Endothelial cell of umbilical vein (primary cell): ENCODE results near the gene LDLRAD4. TPM values are rescaled to one million over a fixed set of nuclear protein-coding genes. Genes with fewer than 3 reads are reported as not detected.

Source experiments
- BruUV-seq: library from RNA; stranded (reverse); fragments of 400-500 nt; replicated peaks from 2 replicates; lab custom pipeline; 2021; lab: Mats Ljungman, UMichigan
- CTCF ChIA-PET: fragments of 300-600, 350-600 bp; sonication (Branson Sonifier 250); formaldehyde crosslinking; loops from one replicate; lab custom pipeline; 2021; ENCODE audit warnings: antibody characterized with exemption, inconsistent platforms; lab: Charles Lee
- POLR2A ChIA-PET: fragments of 300-600, 350-600 bp; sonication (Branson Sonifier 250); formaldehyde crosslinking; loops from one replicate; lab custom pipeline; 2021; ENCODE audit warnings: antibody characterized with exemption, inconsistent platforms; lab: Charles Lee
- DNase-seq: peaks from one replicate; pipeline ENCODE4 v3.0.0-alpha.2; 2011; ENCODE audit warnings: low read depth, low spot score
- FAIRE-seq: peaks from 2 replicates; lab custom pipeline; 2011; peaks lifted over from hg19 to GRCh38; lab: Jason Lieb, UNC
- H2AFZ ChIP-seq: 2 replicates; pipeline ENCODE4 v1.6.0; 2012; ENCODE audit warnings: low read depth, low read length, control low read depth, inconsistent platforms
- H3K27ac ChIP-seq: 2 replicates; pipeline ENCODE4 v1.5.1; 2011; ENCODE audit warnings: low read depth, mild to moderate bottlenecking, control low read depth, low read length, moderate library complexity; ENCODE audit not compliant: insufficient read depth
- H3K27me3 ChIP-seq, 2 experiments: 2 replicates each; pipeline versions ENCODE4 v1.6.0 to v1.6.1; 2011; ENCODE audit warnings: low read length in 2 of 2, mixed read lengths in 1 of 2; ENCODE audit not compliant: control insufficient read depth in 2 of 2, insufficient read depth in 2 of 2
- H3K36me3 ChIP-seq, 2 experiments: 2 replicates in 1 of 2; 3 replicates in 1 of 2; pipeline ENCODE4 v1.5.1; 2011; ENCODE audit warnings: low read length in 2 of 2, mild to moderate bottlenecking in 1 of 2, moderate library complexity in 1 of 2; ENCODE audit not compliant: control insufficient read depth in 2 of 2, insufficient read depth in 2 of 2; ENCODE audit errors: extremely low read depth in 1 of 2
- H3K4me1 ChIP-seq: 3 replicates; pipeline ENCODE4 v1.5.1; 2011; ENCODE audit warnings: mild to moderate bottlenecking, low read length; ENCODE audit not compliant: control insufficient read depth, insufficient read depth; ENCODE audit errors: extremely low read depth
- H3K4me2 ChIP-seq: 2 replicates; pipeline ENCODE4 v1.6.1; 2011; ENCODE audit warnings: low read length, control low read depth, mixed read lengths; ENCODE audit not compliant: insufficient read depth
- H3K4me3 ChIP-seq, 3 experiments: fragments of 200-600 bp in 1 of 3; sonication (generic), shearing (Covaris generic) in 1 of 3; replicated peaks in 1 of 3; 2 replicates each; pipeline ENCODE4 v1.5.1; 2011 to 2016; ENCODE audit warnings: control low read depth in 3 of 3, low read length in 3 of 3, mild to moderate bottlenecking in 2 of 3, inconsistent platforms in 1 of 3, low read depth in 1 of 3, moderate library complexity in 1 of 3; ENCODE audit not compliant: insufficient read depth in 1 of 3
- H3K79me2 ChIP-seq: 2 replicates; pipeline ENCODE4 v1.6.0; 2012; ENCODE audit warnings: low read length, inconsistent platforms; ENCODE audit not compliant: control insufficient read depth, insufficient read depth
- H3K9ac ChIP-seq: replicated peaks from 2 replicates; pipeline ENCODE3; 2011; ENCODE audit warnings: low read length, control low read depth; ENCODE audit not compliant: insufficient read depth; ENCODE audit errors: extremely low read depth
- H3K9me1 ChIP-seq: replicated peaks from 3 replicates; pipeline ENCODE4 v1.6.0; 2011; ENCODE audit warnings: mild to moderate bottlenecking, low read length; ENCODE audit not compliant: control insufficient read depth, insufficient read depth; ENCODE audit errors: extremely low read depth
- H3K9me3 ChIP-seq: replicated peaks from 2 replicates; pipeline ENCODE4 v1.5.1; 2012; ENCODE audit warnings: low read length, inconsistent platforms; ENCODE audit not compliant: control insufficient read depth, insufficient read depth
- H4K20me1 ChIP-seq: replicated peaks from 2 replicates; pipeline ENCODE3; 2011; ENCODE audit warnings: mild to moderate bottlenecking, low read length; ENCODE audit not compliant: control insufficient read depth, insufficient read depth; ENCODE audit errors: extremely low read depth
- FOS ChIP-seq: IDR thresholded peaks from 2 replicates; pipeline ENCODE4 v1.6.1; 2011; ENCODE audit warnings: mild to moderate bottlenecking, low read length, moderate library complexity, borderline replicate concordance; ENCODE audit not compliant: insufficient read depth
- JUN ChIP-seq: IDR thresholded peaks from 2 replicates; pipeline ENCODE4 v1.6.1; 2011; ENCODE audit warnings: borderline replicate concordance, low read depth; ENCODE audit not compliant: insufficient read length, insufficient read depth
- MYC ChIP-seq: IDR thresholded peaks from one replicate; pipeline ENCODE4 v1.6.1; 2011; ENCODE audit warnings: mild to moderate bottlenecking, low read depth, low read length
- POLR2A ChIP-seq: IDR thresholded peaks from 2 replicates; pipeline ENCODE4 v1.6.1; 2012; ENCODE audit warnings: low read depth, mild to moderate bottlenecking, control low read depth, low read length
- dilution Hi-C: fragments of 300-500 bp; cut with MboI; formaldehyde crosslinking; loops from one replicate; pipeline ENCODE4 v1.15.0; 2019; ENCODE audit warnings: low sequenced_read_pairs; ENCODE audit not compliant: extremely low pct_ligation_motif_present
- intact Hi-C: fragments of 100-400 bp; cut with micrococcal nuclease; formaldehyde crosslinking; loops from one replicate; pipeline ENCODE4 v1.10.0; 2022
- polyA plus RNA-seq, 4 experiments: library from polyadenylated mRNA; depleted of rRNA in 3 of 4; stranded (reverse) in 3 of 4; unstranded in 1 of 4; fragments of >200 nt; gene quantifications; 2 replicates each; pipeline versions ENCODE4 v1.2.1 to v1.2.3, GENCODE V29; 2011 to 2012; ENCODE audit warnings: missing spikeins in 1 of 4
- total RNA-seq: library from RNA; stranded (reverse); gene quantifications from 2 replicates; pipeline ENCODE4 v1.2.3, GENCODE V29; 2021
- TF ChIP-seq, protein P1 (sequence below), 2 donors: IDR thresholded peaks; 1 replicate in 1 of 2; 2 replicates in 1 of 2; pipeline ENCODE4 v1.5.1; 2011; ENCODE audit warnings: low read length in 2 of 2, mild to moderate bottlenecking in 2 of 2, moderate library complexity in 2 of 2, control low read depth in 1 of 2, inconsistent platforms in 1 of 2, low read depth in 1 of 2; ENCODE audit not compliant: insufficient read depth in 1 of 2; ENCODE audit errors: extremely low read depth in 1 of 2

Gene LDLRAD4
- total and polyA plus RNA-seq, 2 donors (not counting 3 experiments of a cell fraction or from before 2014, with no cell fraction given): 5.2 to 6.5 TPM

DNA sequence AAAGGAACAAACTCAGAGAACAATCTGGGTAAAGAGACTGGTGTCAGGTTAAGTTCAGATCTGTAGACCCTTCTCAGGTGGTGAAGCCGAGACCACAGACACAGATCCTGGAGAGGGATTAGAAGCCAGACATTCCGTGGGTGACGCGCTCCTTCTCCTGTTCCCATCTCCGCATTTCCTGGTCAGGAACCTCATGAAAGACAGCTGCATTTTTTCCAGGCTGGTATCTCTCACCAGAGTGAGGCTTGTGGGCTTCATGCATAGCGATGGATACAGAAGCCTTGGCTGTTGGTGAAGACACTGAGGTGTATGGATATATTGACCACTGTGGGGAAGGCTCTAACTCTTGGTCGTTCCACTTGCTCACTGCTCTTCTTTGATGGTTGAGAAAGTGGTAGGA lies 355.2 kb downstream of the LDLRAD4 start:
- no peak overlapping the region for H2AFZ ChIP-seq
- H4K20me1 ChIP-seq: no peaks in the 10 kb centered on the region
- dilution Hi-C loops: no loop called here
- no TSS peak for BruUV-seq
- no peaks in the 10 kb centered on the region for H3K79me2 ChIP-seq
- intact Hi-C loops: no loop called here
- FAIRE-seq (no peak), DNase-seq (no peak)
- H3K27me3 ChIP-seq: no peaks in the 10 kb centered on the region
- TF ChIP-seq MYC (no peak), FOS (no peak)
- TF ChIP-seq, protein P1, sequence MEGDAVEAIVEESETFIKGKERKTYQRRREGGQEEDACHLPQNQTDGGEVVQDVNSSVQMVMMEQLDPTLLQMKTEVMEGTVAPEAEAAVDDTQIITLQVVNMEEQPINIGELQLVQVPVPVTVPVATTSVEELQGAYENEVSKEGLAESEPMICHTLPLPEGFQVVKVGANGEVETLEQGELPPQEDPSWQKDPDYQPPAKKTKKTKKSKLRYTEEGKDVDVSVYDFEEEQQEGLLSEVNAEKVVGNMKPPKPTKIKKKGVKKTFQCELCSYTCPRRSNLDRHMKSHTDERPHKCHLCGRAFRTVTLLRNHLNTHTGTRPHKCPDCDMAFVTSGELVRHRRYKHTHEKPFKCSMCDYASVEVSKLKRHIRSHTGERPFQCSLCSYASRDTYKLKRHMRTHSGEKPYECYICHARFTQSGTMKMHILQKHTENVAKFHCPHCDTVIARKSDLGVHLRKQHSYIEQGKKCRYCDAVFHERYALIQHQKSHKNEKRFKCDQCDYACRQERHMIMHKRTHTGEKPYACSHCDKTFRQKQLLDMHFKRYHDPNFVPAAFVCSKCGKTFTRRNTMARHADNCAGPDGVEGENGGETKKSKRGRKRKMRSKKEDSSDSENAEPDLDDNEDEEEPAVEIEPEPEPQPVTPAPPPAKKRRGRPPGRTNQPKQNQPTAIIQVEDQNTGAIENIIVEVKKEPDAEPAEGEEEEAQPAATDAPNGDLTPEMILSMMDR (IDR thresholded peaks at IDR 0.05; ENCODE audit: extremely low read depth in 1 of 2, insufficient read depth in 1 of 2, low read depth in 1 of 2, low read length in 2 of 2): no peak
- no peaks in the 10 kb centered on the region for H3K9me3 ChIP-seq
- H3K36me3 ChIP-seq: no peaks in the 10 kb centered on the region
- no peaks in the 10 kb centered on the region for H3K9me1 ChIP-seq
- H3K9ac ChIP-seq: no peak overlapping the region
- no peak overlapping the region for H3K4me2 ChIP-seq
- H3K4me1 ChIP-seq: no peaks in the 10 kb centered on the region
- H3K27ac ChIP-seq: no peak overlapping the region
- ChIA-PET CTCF (no interaction called here), POLR2A (no interaction called here)
- H3K4me3 ChIP-seq: no peak overlapping the region

DNA sequence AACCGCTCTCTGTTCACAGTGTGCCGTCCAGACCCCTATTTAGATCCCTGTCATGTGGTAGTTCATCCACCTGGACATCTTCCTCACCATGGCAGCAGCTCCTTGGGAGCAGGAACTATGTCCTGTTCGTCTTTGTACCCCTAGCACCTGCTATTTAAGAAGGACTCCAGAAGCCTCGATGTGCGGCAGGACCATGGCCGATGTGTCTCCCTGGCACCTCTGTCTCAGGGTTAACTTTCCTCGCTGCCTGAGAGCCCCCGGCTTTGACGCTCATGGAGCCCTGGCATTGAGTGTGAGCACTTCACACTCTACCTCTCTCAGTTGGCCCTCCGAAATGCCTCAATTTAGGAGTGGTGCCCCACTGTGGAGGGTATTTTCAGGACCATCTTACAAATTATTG lies 355.8 kb downstream of the LDLRAD4 start:
- Histone ChIP-seq H3K27ac (no peak overlapping the region), H4K20me1 (no peaks in the 10 kb centered on the region), H3K4me3 (no peak overlapping the region), H3K9me3 (no peaks in the 10 kb centered on the region), H3K36me3 (no peaks in the 10 kb centered on the region), H3K27me3 (no peaks in the 10 kb centered on the region), H3K4me1 (no peaks in the 10 kb centered on the region), H3K9ac (no peak overlapping the region), H2AFZ (no peak overlapping the region), H3K79me2 (no peaks in the 10 kb centered on the region), H3K4me2 (no peak overlapping the region), H3K9me1 (no peaks in the 10 kb centered on the region)
- ChIA-PET POLR2A (no interaction called here), CTCF (no interaction called here)
- DNase-seq: no peak
- dilution Hi-C loops (no loop called here), intact Hi-C loops (no loop called here)
- no peak for FAIRE-seq
- no TSS peak for BruUV-seq
- no peak for TF ChIP-seq FOS
- TF ChIP-seq MYC: no peak
- no peak for TF ChIP-seq POLR2A
- no peak for TF ChIP-seq JUN
